ENCODE results near the gene MAS1.

Gene MAS1

GRCh38 chr6:159880412-159880975, 10.3 kb upstream of the MAS1 start:
- no peak for DNase-seq (ENCODE audit: low spot score)

- DNase-seq (ENCODE audit: low spot score), result no peak
Observed at GRCh38 chr6:159884720-159885119, 6.1 kb upstream of the MAS1 start.

- no peak for DNase-seq (ENCODE audit: low spot score)
Observed at GRCh38 chr6:159886270-159886669, 4.5 kb upstream of the MAS1 start.

DNA sequence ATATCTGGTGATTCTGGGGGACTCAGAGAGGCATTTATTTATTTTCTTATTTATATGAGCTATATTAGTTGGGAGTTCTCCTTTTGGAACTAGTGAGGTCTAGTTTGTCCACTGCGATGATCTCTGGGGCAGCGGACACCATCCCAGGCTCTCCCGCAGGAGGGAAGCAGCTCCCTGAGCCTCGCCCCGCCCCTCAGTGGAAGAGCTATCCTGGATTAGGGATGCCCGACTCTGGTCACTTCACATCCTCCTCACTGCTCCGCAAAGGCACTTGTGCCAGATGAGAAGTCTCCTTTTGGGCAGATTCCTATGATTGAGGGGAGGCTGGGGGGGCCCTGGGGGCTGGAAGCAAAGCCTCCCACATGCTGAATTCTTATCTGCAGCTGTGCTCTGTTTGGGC, 3.6 kb upstream of the MAS1 start:
- no peak for DNase-seq (ENCODE audit: low spot score)

- no peak for DNase-seq (ENCODE audit: low spot score)
Observed at GRCh38 chr6:159887761-159888160, 3.0 kb upstream of the MAS1 start.

DNA sequence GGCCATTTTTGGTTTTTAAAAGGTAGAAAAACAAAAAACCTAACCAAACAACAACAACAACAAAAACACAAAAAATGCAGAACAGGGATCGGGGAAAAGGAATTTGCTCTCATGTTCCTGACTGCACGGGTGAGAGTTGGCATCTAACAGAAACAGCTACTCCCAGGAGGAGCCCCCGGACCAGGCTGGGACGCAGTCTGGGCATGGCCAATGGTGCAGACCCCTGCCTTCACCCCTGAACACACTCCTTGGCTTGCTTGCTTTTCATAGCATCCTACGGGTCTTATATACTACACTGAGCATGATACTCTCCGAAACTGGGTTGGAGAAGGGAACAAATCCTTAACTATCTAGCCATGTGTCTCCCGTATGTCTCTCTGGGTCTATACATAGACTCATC, 587 bp upstream of the MAS1 start:
- DNase-seq (ENCODE audit: low spot score), result no peak

DNA sequence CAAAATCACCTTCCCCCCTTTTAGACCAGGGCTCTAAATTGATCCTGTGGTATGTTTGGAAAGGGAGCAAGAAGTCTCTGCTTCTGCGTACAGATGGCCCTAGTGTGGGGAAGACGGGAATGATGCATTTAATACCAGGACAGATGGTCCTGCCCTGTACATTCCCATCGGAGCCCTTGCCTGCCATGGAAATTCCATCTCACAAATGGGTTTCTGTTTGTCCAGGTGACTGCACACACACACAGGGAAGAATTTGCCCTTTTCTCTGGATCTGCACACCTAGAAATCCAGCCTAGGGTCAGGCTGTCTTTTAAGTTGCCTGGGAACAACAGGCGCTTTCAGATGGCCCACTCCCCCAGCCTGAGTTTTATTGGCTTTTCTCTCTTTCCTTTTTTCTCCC, 1.3 kb downstream of the MAS1 start:
- DNase-seq (ENCODE audit: low spot score), result no peak

DNA sequence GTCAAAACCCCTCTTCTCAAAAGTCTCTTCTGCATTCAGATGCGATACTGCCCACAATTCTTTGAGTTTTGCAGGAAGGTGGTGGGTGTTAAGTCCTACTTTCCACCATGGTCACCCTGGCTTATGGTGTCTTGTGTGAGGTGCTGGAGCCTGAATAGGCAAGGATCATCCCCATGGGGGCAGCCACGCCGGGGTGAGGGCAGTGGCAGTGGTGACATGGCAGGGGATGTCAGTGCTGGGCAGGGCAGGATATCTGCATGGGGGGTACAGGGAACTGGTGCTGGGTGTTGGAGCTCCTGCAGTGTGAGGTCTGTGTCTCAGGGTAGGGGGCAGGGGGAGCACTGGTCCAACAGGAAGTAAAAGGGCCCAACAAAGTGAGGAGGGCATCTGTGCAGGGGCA, 2.3 kb downstream of the MAS1 start:
- no peak for DNase-seq (ENCODE audit: low spot score)

DNA sequence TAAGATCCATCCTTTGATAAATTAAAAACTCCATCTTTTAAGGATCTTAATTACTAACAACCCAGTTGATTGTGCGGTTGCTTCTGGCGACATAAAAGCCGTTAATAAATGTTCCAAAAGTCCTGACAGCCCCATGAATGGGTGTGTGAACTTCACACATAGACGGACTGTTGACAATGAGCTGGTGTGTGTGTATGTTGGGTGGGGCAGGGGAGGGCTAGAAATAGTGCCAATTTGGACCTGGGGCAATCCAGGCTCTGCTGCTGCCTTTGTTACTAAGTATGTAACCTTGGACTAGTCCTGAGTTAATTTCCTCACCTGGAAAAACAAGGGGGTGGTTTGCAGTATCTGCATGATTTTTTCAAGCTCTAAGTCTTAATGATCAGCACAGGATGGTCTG, 4.2 kb downstream of the MAS1 start:
- DNase-seq (ENCODE audit: low spot score), result no peak

DNA sequence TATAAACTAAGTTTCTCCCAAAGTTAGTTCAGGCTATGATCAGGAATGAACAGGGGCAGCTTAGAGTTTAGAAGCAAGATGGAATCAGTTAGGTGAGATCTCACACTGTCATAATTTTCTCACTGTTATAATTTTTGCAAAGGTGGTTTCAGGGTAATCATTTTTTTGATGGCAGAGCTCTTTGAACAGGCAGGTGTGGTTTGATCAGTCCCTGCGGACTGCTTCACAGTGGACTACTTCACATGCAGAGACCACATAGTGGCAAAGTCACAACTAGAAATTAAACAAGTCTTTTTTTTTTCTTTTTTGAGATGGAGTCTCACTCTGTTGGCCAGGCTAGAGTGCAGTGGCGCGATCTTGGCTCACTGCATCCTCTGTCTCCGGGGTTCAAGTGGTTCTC, 6.8 kb downstream of the MAS1 start:
- DNase-seq (ENCODE audit: low spot score), result no peak

DNA sequence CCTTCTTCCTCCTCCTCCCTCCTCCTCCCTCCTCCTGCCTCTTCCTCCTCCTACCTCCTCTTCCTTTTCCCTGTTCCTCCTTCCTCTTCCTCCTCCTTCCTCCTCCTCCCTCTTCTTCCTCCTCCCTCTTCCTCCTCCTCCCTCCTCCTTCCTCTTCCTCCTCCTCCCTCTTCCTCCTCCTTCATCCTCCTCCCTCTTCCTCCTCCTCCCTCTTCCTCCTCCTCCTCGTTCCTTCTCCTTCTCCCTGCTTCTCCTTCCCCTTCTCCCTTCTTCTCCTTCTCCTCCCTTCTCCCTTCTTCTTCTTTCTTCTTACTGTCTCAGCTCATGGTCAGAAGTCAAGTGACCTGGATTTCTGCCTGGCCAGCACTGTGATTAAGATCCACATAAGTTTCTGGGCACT, 7.7 kb downstream of the MAS1 start:
- no peak for DNase-seq (ENCODE audit: low spot score)

- DNase-seq (ENCODE audit: low spot score), result no peak
Observed at GRCh38 chr6:159899994-159900745, 9.4 kb downstream of the MAS1 start.

DNA sequence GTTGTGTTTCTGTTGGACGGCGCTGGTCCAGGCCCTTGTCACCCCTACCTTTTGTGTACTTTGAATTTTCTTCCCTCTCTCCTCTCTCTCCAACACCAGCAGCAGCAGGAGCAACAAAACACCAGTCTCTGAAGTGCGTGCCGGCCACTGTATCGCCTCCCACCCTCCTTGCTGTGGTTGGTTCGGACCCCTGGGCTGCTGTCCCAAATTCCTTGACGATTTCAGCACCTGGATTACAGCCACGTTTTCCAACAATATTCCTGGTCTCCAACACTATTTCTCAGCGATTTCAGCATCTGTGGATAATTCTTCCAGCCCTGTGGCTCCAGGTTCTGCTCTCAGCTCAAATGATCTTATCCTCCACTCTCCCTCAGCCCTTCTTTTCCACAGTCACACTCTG, 11.8 kb downstream of the MAS1 start:
- DNase-seq (ENCODE audit: low spot score), result no peak

DNA sequence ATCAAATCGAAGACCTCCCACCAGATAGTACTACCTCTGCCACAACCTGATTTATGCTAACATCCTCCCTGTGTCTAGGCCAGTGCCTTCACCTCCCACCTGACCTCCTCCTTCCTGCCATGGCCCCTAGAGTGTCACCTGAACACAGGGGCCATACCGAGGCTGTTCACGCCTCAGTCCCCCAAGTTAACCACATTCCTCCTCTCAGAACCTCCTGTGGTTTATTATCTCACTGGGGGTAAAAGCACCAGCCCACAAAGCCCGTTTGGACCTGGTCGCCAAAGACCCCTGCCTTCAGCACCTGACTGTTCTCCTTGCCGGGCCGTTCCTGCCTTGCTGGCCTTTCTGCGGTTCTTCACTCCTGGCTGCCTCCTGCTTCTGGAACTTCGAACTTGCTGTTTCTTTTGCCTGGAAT, 13.7 kb downstream of the MAS1 start:
- DNase-seq (ENCODE audit: low spot score), result no peak

- no peak for DNase-seq (ENCODE audit: low spot score)
Observed at GRCh38 chr6:159906400-159906799, 15.6 kb downstream of the MAS1 start.

- no peak for DNase-seq (ENCODE audit: low spot score)
Observed at GRCh38 chr6:159908535-159908934, 17.7 kb downstream of the MAS1 start.

- DNase-seq (ENCODE audit: low spot score), result no peak
Observed at GRCh38 chr6:159908979-159909378, 18.2 kb downstream of the MAS1 start.

DNA sequence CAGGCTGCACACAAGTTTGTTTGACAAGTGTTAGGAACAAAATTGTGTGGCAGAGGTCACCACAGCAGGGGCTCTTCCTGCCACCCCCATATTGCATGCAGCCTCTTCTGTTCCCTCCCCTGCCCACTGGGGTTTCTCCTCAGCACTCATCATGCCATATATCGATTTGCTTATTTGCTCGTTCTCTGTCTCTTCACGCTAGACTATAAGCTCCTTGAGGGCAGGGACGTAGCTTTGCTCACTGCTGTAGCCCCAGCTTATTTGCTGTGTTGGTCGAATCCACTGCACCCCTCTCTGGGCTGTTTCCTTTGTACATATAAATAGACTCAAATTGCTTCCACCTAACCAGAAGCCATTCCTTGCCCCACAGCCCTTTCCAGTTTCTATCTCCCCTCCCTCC, 19.6 kb downstream of the MAS1 start:
- no peak for DNase-seq (ENCODE audit: low spot score)

DNA sequence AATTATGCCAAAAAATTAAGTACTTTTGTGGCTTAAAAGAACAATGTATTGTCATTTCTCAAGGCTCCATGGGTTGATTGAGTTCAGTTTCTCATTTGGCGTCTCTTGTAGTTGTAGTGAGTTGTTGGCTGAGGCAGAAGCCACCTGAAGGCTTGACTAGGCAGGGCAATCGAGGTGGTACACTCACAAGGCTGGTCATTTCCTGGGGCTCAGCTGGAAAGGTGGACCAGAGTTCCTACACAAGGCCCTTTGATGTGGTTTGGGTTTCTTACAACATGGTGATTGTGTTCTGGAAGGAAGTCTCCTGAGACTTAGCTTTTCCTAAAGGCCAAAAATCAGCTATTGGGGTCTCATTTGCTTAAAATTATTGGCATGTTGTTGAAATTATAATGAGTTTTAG, 22.6 kb downstream of the MAS1 start:
- DNase-seq (ENCODE audit: low spot score), result no peak

GRCh38 chr6:159913862-159914564, 23.2 kb downstream of the MAS1 start:
- DNase-seq (ENCODE audit: low spot score), result no peak

GRCh38 chr6:159914565-159914923, 23.8 kb downstream of the MAS1 start:
- no peak for DNase-seq (ENCODE audit: low spot score)

GRCh38 chr6:159915397-159915796, 24.6 kb downstream of the MAS1 start:
- DNase-seq (ENCODE audit: low spot score), result no peak

- DNase-seq (ENCODE audit: low spot score), result no peak
Observed at GRCh38 chr6:159916237-159916636, 25.4 kb downstream of the MAS1 start.

- DNase-seq (ENCODE audit: low spot score), result no peak
Observed at GRCh38 chr6:159916752-159917151, 26.0 kb downstream of the MAS1 start.
